ENCODE measurements around the gene NAA60.

DNA sequence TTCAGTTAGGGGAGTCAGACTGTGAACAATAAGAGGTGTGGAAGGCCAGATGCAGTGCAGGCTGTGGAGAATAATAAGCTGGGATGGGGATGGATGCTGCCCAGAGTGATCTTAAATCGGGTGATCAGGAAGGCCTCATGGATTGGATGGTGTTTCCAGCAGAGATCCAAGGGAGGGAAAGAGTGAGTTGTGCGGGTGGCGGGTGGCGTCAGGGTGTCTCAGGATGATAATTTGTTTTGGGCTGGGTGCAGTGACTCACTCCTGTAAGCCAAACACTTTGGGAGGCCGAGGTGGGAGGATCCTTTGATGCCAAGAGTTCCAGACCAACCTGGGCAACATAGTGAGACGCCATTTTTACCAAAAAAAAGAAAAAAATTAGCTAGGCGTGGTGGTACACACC lies 65.3 kb downstream of the NAA60 start:
- TF ChIP-seq ZBTB1 (CRISPR knock-in tag; IDR thresholded peaks at IDR 0.05; ENCODE audit: borderline replicate concordance, low read depth) (no peak), MAFK (IDR thresholded peaks at IDR 0.05; ENCODE audit: low read length) (no peak), PYGO2 (tag; IDR thresholded peaks at IDR 0.05) (no peak), EP300 (IDR thresholded peaks at IDR 0.05; ENCODE audit: low read length) (no peak), SIX5 (IDR thresholded peaks at IDR 0.05; ENCODE audit: borderline replicate concordance in 1 of 2, insufficient read depth in 1 of 2, low read depth in 1 of 2, low read length in 2 of 2) (no peak), NR2F6 (CRISPR knock-in tag; IDR thresholded peaks at IDR 0.05) (no peak)
- TF ChIP-seq, protein P1, sequence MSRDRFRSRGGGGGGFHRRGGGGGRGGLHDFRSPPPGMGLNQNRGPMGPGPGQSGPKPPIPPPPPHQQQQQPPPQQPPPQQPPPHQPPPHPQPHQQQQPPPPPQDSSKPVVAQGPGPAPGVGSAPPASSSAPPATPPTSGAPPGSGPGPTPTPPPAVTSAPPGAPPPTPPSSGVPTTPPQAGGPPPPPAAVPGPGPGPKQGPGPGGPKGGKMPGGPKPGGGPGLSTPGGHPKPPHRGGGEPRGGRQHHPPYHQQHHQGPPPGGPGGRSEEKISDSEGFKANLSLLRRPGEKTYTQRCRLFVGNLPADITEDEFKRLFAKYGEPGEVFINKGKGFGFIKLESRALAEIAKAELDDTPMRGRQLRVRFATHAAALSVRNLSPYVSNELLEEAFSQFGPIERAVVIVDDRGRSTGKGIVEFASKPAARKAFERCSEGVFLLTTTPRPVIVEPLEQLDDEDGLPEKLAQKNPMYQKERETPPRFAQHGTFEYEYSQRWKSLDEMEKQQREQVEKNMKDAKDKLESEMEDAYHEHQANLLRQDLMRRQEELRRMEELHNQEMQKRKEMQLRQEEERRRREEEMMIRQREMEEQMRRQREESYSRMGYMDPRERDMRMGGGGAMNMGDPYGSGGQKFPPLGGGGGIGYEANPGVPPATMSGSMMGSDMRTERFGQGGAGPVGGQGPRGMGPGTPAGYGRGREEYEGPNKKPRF (IDR thresholded peaks at IDR 0.05; ENCODE audit: low read depth, low read length): no peak
